WTC11 (cell line): ENCODE results near the gene MRPL44. TPM values are rescaled to one million over a fixed set of nuclear protein-coding genes. Genes with fewer than 3 reads are reported as not detected.

Experiments used
- ATAC-seq: fragments of 200-7000 bp; cut with Tn5 transposase; 2 replicates; pipeline ENCODE4 v1.10.0; 2021; ENCODE audit warnings: mild to moderate bottlenecking, moderate library complexity
- CTCF ChIA-PET: fragments of 300-600 bp; sonication (Branson Sonifier 250); formaldehyde crosslinking; loops from one replicate; lab custom pipeline; 2021; ENCODE audit warnings: antibody characterized with exemption; lab: Charles Lee
- POLR2A ChIA-PET: fragments of 350-600 bp; sonication (Branson Sonifier 250); formaldehyde crosslinking; loops from one replicate; lab custom pipeline; 2021; ENCODE audit warnings: antibody characterized with exemption; lab: Charles Lee
- DNase-seq: peaks from one replicate; pipeline ENCODE4 v3.0.0; 2021; ENCODE audit warnings: low spot score
- H3K27ac Mint-ChIP-seq: 2 replicates; pipeline ENCODE4 v1.8.0; 2021; ENCODE audit warnings: mixed read lengths
- H3K27me3 Mint-ChIP-seq: 2 replicates; pipeline ENCODE4 v1.8.0; 2021; ENCODE audit warnings: low read depth, mild to moderate bottlenecking, moderate library complexity, mixed read lengths
- H3K36me3 Mint-ChIP-seq: 2 replicates; pipeline ENCODE4 v1.8.0; 2021; ENCODE audit warnings: mixed read lengths
- H3K4me1 Mint-ChIP-seq: 2 replicates; pipeline ENCODE4 v1.8.0; 2022; ENCODE audit warnings: mixed read lengths
- H3K4me3 Mint-ChIP-seq: 2 replicates; pipeline ENCODE4 v1.8.0; 2021; ENCODE audit warnings: mild to moderate bottlenecking, moderate library complexity, mixed read lengths
- H3K9me3 Mint-ChIP-seq: 2 replicates; pipeline ENCODE4 v1.8.0; 2021; ENCODE audit warnings: mixed read lengths
- ARID4B ChIP-seq: sonication (generic); formaldehyde crosslinking; IDR thresholded peaks from 2 replicates; pipeline ENCODE4 v1.8.0; 2023; ENCODE audit warnings: missing genetic modification reagents, mild to moderate bottlenecking, borderline replicate concordance
- CREB1 ChIP-seq: sonication (generic); formaldehyde crosslinking; IDR thresholded peaks from 2 replicates; pipeline ENCODE4 v1.8.0; 2023; ENCODE audit warnings: mild to moderate bottlenecking, missing genetic modification reagents
- NR3C1 ChIP-seq: sonication (generic); formaldehyde crosslinking; conservative IDR thresholded peaks from 2 replicates; pipeline ENCODE4 v1.8.1; 2023; ENCODE audit warnings: low read depth, mild to moderate bottlenecking, missing genetic modification reagents
- OVOL2 ChIP-seq: fragments of 250-450 bp; sonication (Bioruptor Pico); IDR thresholded peaks from 2 replicates; pipeline ENCODE4 v1.9.0; 2021; ENCODE audit warnings: mild to moderate bottlenecking, borderline replicate concordance
- PRRX2 ChIP-seq: fragments of 250-450 bp; sonication (Bioruptor Pico); IDR thresholded peaks from 2 replicates; pipeline ENCODE4 v1.8.0; 2021; ENCODE audit warnings: mild to moderate bottlenecking
- ZNF396 ChIP-seq: fragments of 250-450 bp; sonication (Bioruptor Pico); IDR thresholded peaks from 2 replicates; pipeline ENCODE4 v1.8.0; 2021; ENCODE audit warnings: mild to moderate bottlenecking, moderate library complexity, borderline replicate concordance
- ZNF416 ChIP-seq: fragments of 250-450 bp; sonication (Bioruptor Pico); IDR thresholded peaks from 2 replicates; pipeline ENCODE4 v1.9.0; 2021; ENCODE audit warnings: mild to moderate bottlenecking, inconsistent platforms
- ZNF423 ChIP-seq: fragments of 250-450 bp; sonication (Bioruptor Pico); IDR thresholded peaks from 2 replicates; pipeline ENCODE4 v2.1.2; 2022; ENCODE audit warnings: mild to moderate bottlenecking, moderate library complexity
- total RNA-seq: library from RNA; stranded (reverse); gene quantifications from 3 replicates; pipeline ENCODE4 v1.2.3, GENCODE V29; 2021
- TF ChIP-seq, protein P1 (sequence below): sonication (generic); formaldehyde crosslinking; IDR thresholded peaks from 2 replicates; pipeline ENCODE4 v1.8.1; 2023; ENCODE audit warnings: mild to moderate bottlenecking, moderate library complexity, missing genetic modification reagents
- TF ChIP-seq, protein P2 (sequence below): sonication (generic); formaldehyde crosslinking; IDR thresholded peaks from 2 replicates; pipeline ENCODE4 v1.8.0; 2022; ENCODE audit warnings: mild to moderate bottlenecking, missing genetic modification reagents
- TF ChIP-seq, protein P3 (sequence below): fragments of 250-450 bp; sonication (Bioruptor Pico); IDR thresholded peaks from 2 replicates; pipeline ENCODE4 v1.9.0; 2021; ENCODE audit warnings: moderate library complexity, mild to moderate bottlenecking, inconsistent platforms, borderline replicate concordance
- TF ChIP-seq, protein P4 (sequence below): sonication (generic); formaldehyde crosslinking; IDR thresholded peaks from 2 replicates; pipeline ENCODE4 v1.8.1; 2022; ENCODE audit warnings: mild to moderate bottlenecking, missing genetic modification reagents, moderate library complexity, borderline replicate concordance
- TF ChIP-seq, protein P5 (sequence below): fragments of 250-450 bp; sonication (Bioruptor Pico); IDR thresholded peaks from 2 replicates; pipeline ENCODE4 v1.8.0; 2021; ENCODE audit warnings: mild to moderate bottlenecking

Gene MRPL44
- total RNA-seq, 1 experiment from 2014 or later = 55.3 TPM

- Mint-ChIP-seq H3K27ac (no peak overlapping the region), H3K9me3 (peaks cover 6% of the 10 kb centered on the region), H3K4me1 (peaks cover 2% of the 10 kb centered on the region; the same call in 1 of the 2 replicates), H3K27me3 (no peaks in the 10 kb centered on the region), H3K36me3 (peaks cover 7% of the 10 kb centered on the region), H3K4me3 (no peak overlapping the region)
- TF ChIP-seq, protein P1, sequence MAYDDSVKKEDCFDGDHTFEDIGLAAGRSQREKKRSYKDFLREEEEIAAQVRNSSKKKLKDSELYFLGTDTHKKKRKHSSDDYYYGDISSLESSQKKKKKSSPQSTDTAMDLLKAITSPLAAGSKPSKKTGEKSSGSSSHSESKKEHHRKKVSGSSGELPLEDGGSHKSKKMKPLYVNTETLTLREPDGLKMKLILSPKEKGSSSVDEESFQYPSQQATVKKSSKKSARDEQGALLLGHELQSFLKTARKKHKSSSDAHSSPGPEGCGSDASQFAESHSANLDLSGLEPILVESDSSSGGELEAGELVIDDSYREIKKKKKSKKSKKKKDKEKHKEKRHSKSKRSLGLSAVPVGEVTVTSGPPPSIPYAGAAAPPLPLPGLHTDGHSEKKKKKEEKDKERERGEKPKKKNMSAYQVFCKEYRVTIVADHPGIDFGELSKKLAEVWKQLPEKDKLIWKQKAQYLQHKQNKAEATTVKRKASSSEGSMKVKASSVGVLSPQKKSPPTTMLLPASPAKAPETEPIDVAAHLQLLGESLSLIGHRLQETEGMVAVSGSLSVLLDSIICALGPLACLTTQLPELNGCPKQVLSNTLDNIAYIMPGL (CRISPR knock-in tag) = no peak
- no peak for TF ChIP-seq CREB1 (CRISPR knock-in tag)
- no peak for TF ChIP-seq ZNF423 (CRISPR knock-in tag)
- no peak for TF ChIP-seq PRRX2 (CRISPR knock-in tag)
- no peak for TF ChIP-seq ZNF416 (CRISPR knock-in tag)
- TF ChIP-seq, protein P2, sequence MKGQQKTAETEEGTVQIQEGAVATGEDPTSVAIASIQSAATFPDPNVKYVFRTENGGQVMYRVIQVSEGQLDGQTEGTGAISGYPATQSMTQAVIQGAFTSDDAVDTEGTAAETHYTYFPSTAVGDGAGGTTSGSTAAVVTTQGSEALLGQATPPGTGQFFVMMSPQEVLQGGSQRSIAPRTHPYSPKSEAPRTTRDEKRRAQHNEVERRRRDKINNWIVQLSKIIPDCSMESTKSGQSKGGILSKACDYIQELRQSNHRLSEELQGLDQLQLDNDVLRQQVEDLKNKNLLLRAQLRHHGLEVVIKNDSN = no peak
- no peak for TF ChIP-seq NR3C1 (CRISPR knock-in tag)
- TF ChIP-seq, protein P3, sequence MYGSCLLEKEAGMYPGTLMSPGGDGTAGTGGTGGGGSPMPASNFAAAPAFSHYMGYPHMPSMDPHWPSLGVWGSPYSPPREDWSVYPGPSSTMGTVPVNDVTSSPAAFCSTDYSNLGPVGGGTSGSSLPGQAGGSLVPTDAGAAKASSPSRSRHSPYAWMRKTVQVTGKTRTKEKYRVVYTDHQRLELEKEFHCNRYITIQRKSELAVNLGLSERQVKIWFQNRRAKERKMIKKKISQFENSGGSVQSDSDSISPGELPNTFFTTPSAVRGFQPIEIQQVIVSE (CRISPR knock-in tag) = no peak
- no peak for TF ChIP-seq ARID4B (CRISPR knock-in tag)
- no peak for TF ChIP-seq ZNF396 (CRISPR knock-in tag)
- TF ChIP-seq, protein P4, sequence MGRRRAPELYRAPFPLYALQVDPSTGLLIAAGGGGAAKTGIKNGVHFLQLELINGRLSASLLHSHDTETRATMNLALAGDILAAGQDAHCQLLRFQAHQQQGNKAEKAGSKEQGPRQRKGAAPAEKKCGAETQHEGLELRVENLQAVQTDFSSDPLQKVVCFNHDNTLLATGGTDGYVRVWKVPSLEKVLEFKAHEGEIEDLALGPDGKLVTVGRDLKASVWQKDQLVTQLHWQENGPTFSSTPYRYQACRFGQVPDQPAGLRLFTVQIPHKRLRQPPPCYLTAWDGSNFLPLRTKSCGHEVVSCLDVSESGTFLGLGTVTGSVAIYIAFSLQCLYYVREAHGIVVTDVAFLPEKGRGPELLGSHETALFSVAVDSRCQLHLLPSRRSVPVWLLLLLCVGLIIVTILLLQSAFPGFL (CRISPR knock-in tag) = no peak
- TF ChIP-seq OVOL2 (CRISPR knock-in tag) = no peak
- TF ChIP-seq, protein P5, sequence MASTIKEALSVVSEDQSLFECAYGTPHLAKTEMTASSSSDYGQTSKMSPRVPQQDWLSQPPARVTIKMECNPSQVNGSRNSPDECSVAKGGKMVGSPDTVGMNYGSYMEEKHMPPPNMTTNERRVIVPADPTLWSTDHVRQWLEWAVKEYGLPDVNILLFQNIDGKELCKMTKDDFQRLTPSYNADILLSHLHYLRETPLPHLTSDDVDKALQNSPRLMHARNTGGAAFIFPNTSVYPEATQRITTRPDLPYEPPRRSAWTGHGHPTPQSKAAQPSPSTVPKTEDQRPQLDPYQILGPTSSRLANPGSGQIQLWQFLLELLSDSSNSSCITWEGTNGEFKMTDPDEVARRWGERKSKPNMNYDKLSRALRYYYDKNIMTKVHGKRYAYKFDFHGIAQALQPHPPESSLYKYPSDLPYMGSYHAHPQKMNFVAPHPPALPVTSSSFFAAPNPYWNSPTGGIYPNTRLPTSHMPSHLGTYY (CRISPR knock-in tag) = no peak
- no peak for ATAC-seq
- no peak for DNase-seq
- POLR2A ChIA-PET = no interaction called here
- CTCF ChIA-PET = no interaction called here
Measured at GRCh38 chr2:224016963-224017362, 59.7 kb downstream of the MRPL44 start.

Other genes with a start within 250 kb of the MRPL44 start
- gene AP1S3, start 119.9 kb upstream of the MRPL44 start, total RNA-seq = 12.2 to 17.4 TPM (median 15.8 TPM) in 3 replicates
- gene WDFY1, start 12.1 kb upstream of the MRPL44 start, total RNA-seq = 63.7 to 67.3 TPM (median 66.0 TPM) in 3 replicates
- gene SERPINE2, start 81.8 kb downstream of the MRPL44 start, total RNA-seq = 53.1 to 60.4 TPM (median 54.2 TPM) in 3 replicates